ENCODE data around the gene PITX1.

GRCh38 chr5:135057233-135057632, 23.2 kb upstream of the PITX1 start:
- TF ChIP-seq ZNF274 (IDR thresholded peaks at IDR 0.05; ENCODE audit: low read depth, low read length) (no peak), YY1 (IDR thresholded peaks at IDR 0.05; ENCODE audit: insufficient read depth, insufficient read length) (no peak)
